WTC11 (cell line): ENCODE measurements around the gene ATG7. TPM values are rescaled to one million over a fixed set of nuclear protein-coding genes. Genes with fewer than 3 reads are reported as not detected.

ENCODE experiments used
- ATAC-seq: fragments of 200-7000 bp; cut with Tn5 transposase; 2 replicates; pipeline ENCODE4 v1.10.0; 2021; ENCODE audit warnings: mild to moderate bottlenecking, moderate library complexity
- CTCF ChIA-PET: fragments of 300-600 bp; sonication (Branson Sonifier 250); formaldehyde crosslinking; loops from one replicate; lab custom pipeline; 2021; ENCODE audit warnings: antibody characterized with exemption; lab: Charles Lee
- POLR2A ChIA-PET: fragments of 350-600 bp; sonication (Branson Sonifier 250); formaldehyde crosslinking; loops from one replicate; lab custom pipeline; 2021; ENCODE audit warnings: antibody characterized with exemption; lab: Charles Lee
- DNase-seq: peaks from one replicate; pipeline ENCODE4 v3.0.0; 2021; ENCODE audit warnings: low spot score
- H3K27ac Mint-ChIP-seq: 2 replicates; pipeline ENCODE4 v1.8.0; 2021; ENCODE audit warnings: mixed read lengths
- H3K27me3 Mint-ChIP-seq: 2 replicates; pipeline ENCODE4 v1.8.0; 2021; ENCODE audit warnings: low read depth, mild to moderate bottlenecking, moderate library complexity, mixed read lengths
- H3K36me3 Mint-ChIP-seq: 2 replicates; pipeline ENCODE4 v1.8.0; 2021; ENCODE audit warnings: mixed read lengths
- H3K4me1 Mint-ChIP-seq: 2 replicates; pipeline ENCODE4 v1.8.0; 2022; ENCODE audit warnings: mixed read lengths
- H3K4me3 Mint-ChIP-seq: 2 replicates; pipeline ENCODE4 v1.8.0; 2021; ENCODE audit warnings: mild to moderate bottlenecking, moderate library complexity, mixed read lengths
- H3K9me3 Mint-ChIP-seq: 2 replicates; pipeline ENCODE4 v1.8.0; 2021; ENCODE audit warnings: mixed read lengths
- AFF4 ChIP-seq: sonication (generic); formaldehyde crosslinking; IDR thresholded peaks from 2 replicates; pipeline ENCODE4 v1.8.1; 2023; ENCODE audit warnings: mild to moderate bottlenecking, missing genetic modification reagents, borderline replicate concordance
- ATF3 ChIP-seq: sonication (generic); formaldehyde crosslinking; conservative IDR thresholded peaks from 2 replicates; pipeline ENCODE4 v1.8.1; 2022; ENCODE audit warnings: mild to moderate bottlenecking, missing genetic modification reagents
- CDX4 ChIP-seq: fragments of 250-450 bp; sonication (Bioruptor Pico); IDR thresholded peaks from 2 replicates; pipeline ENCODE4 v1.9.0; 2021; ENCODE audit warnings: moderate library complexity, mild to moderate bottlenecking, inconsistent platforms, borderline replicate concordance
- E2F1 ChIP-seq: sonication (generic); formaldehyde crosslinking; IDR thresholded peaks from 2 replicates; pipeline ENCODE4 v1.8.0; 2022; ENCODE audit warnings: mild to moderate bottlenecking, missing genetic modification reagents
- E2F4 ChIP-seq: sonication (generic); formaldehyde crosslinking; IDR thresholded peaks from 2 replicates; pipeline ENCODE4 v1.8.1; 2022; ENCODE audit warnings: low read depth, mild to moderate bottlenecking, moderate library complexity, missing genetic modification reagents, borderline replicate concordance
- ESRRA ChIP-seq: sonication (generic); formaldehyde crosslinking; IDR thresholded peaks from 2 replicates; pipeline ENCODE4 v1.8.1; 2022; ENCODE audit warnings: mild to moderate bottlenecking, missing genetic modification reagents, borderline replicate concordance
- ETV6 ChIP-seq: sonication (generic); formaldehyde crosslinking; IDR thresholded peaks from 2 replicates; pipeline ENCODE4 v1.8.1; 2022; ENCODE audit warnings: mild to moderate bottlenecking, missing genetic modification reagents
- HMGA2 ChIP-seq: fragments of 250-450 bp; sonication (Bioruptor Pico); IDR thresholded peaks from 2 replicates; pipeline ENCODE4 v1.4.0; 2021; ENCODE audit warnings: mild to moderate bottlenecking, moderate library complexity
- HMGXB4 ChIP-seq: sonication (generic); formaldehyde crosslinking; IDR thresholded peaks from 2 replicates; pipeline ENCODE4 v1.8.1; 2023; ENCODE audit warnings: mild to moderate bottlenecking, moderate library complexity, missing genetic modification reagents
- NFE2L1 ChIP-seq: sonication (generic); formaldehyde crosslinking; IDR thresholded peaks from 2 replicates; pipeline ENCODE4 v1.8.1; 2023; ENCODE audit warnings: missing genetic modification reagents
- NR2C2 ChIP-seq: sonication (generic); formaldehyde crosslinking; IDR thresholded peaks from 2 replicates; pipeline ENCODE4 v1.8.0; 2022; ENCODE audit warnings: mild to moderate bottlenecking, missing genetic modification reagents
- OVOL2 ChIP-seq: fragments of 250-450 bp; sonication (Bioruptor Pico); IDR thresholded peaks from 2 replicates; pipeline ENCODE4 v1.9.0; 2021; ENCODE audit warnings: mild to moderate bottlenecking, borderline replicate concordance
- PRRX2 ChIP-seq: fragments of 250-450 bp; sonication (Bioruptor Pico); IDR thresholded peaks from 2 replicates; pipeline ENCODE4 v1.8.0; 2021; ENCODE audit warnings: mild to moderate bottlenecking
- TEAD4 ChIP-seq: sonication (generic); formaldehyde crosslinking; IDR thresholded peaks from 2 replicates; pipeline ENCODE4 v1.8.0; 2022; ENCODE audit warnings: mild to moderate bottlenecking, missing genetic modification reagents
- TP53 ChIP-seq: sonication (generic); formaldehyde crosslinking; IDR thresholded peaks from 2 replicates; pipeline ENCODE4 v1.8.1; 2023; ENCODE audit warnings: mild to moderate bottlenecking, missing genetic modification reagents
- ZNF138 ChIP-seq: sonication (generic); formaldehyde crosslinking; conservative IDR thresholded peaks from 2 replicates; pipeline ENCODE4 v1.8.1; 2022; ENCODE audit warnings: mild to moderate bottlenecking, moderate library complexity, missing genetic modification reagents
- ZNF219 ChIP-seq: sonication (generic); formaldehyde crosslinking; IDR thresholded peaks from 2 replicates; pipeline ENCODE4 v1.8.0; 2023; ENCODE audit warnings: missing genetic modification reagents, mild to moderate bottlenecking, borderline replicate concordance
- ZNF232 ChIP-seq: sonication (generic); formaldehyde crosslinking; IDR thresholded peaks from 2 replicates; pipeline ENCODE4 v1.8.0; 2022; ENCODE audit warnings: mild to moderate bottlenecking, missing genetic modification reagents
- ZNF263 ChIP-seq: sonication (generic); formaldehyde crosslinking; IDR thresholded peaks from 2 replicates; pipeline ENCODE4 v1.8.1; 2022; ENCODE audit warnings: low read depth, mild to moderate bottlenecking, moderate library complexity, missing genetic modification reagents
- ZNF416 ChIP-seq: fragments of 250-450 bp; sonication (Bioruptor Pico); IDR thresholded peaks from 2 replicates; pipeline ENCODE4 v1.9.0; 2021; ENCODE audit warnings: mild to moderate bottlenecking, inconsistent platforms
- ZNF512 ChIP-seq: sonication (generic); formaldehyde crosslinking; IDR thresholded peaks from 2 replicates; pipeline ENCODE4 v1.8.1; 2022; ENCODE audit warnings: missing genetic modification reagents, borderline replicate concordance
- total RNA-seq: library from RNA; stranded (reverse); gene quantifications from 3 replicates; pipeline ENCODE4 v1.2.3, GENCODE V29; 2021

Gene ATG7
- total RNA-seq, 1 experiment from 2014 or later: 17.5 TPM

- H3K27ac Mint-ChIP-seq: no peak overlapping the region
- no peak overlapping the region for H3K4me3 Mint-ChIP-seq
- TF ChIP-seq E2F4 (CRISPR knock-in tag): no peak
- TF ChIP-seq ZNF232 (CRISPR knock-in tag): no peak
- no peak for TF ChIP-seq AFF4 (CRISPR knock-in tag)
- no peak for TF ChIP-seq ETV6 (CRISPR knock-in tag)
- no peak for TF ChIP-seq ZNF416 (CRISPR knock-in tag)
- no peak for TF ChIP-seq OVOL2 (CRISPR knock-in tag)
- no peak for TF ChIP-seq ZNF219
- no peak for TF ChIP-seq HMGXB4 (CRISPR knock-in tag)
- no peak for TF ChIP-seq NFE2L1 (CRISPR knock-in tag)
- no peak for TF ChIP-seq ESRRA (CRISPR knock-in tag)
- no peak for TF ChIP-seq NR2C2 (CRISPR knock-in tag)
These were observed 278.8 kb downstream of the ATG7 start for GRCh38 chr3:11551036-11551435.

GRCh38 chr3:11552289-11553264 is 280.4 kb downstream of the ATG7 start:
- DNase-seq: no peak
- 0 out of 2 replicates have a peak overlapping the region, but pooled peaks have one; percentile 80 for H3K27ac Mint-ChIP-seq
- no peaks in the 10 kb centered on the region; the same call in 1 of the 2 replicates for H3K9me3 Mint-ChIP-seq
- ATAC-seq: no peak
- H3K36me3 Mint-ChIP-seq: peaks cover 8% of the 10 kb centered on the region; the same call in 1 of the 2 replicates
- TF ChIP-seq E2F1 (CRISPR knock-in tag) (no peak), TP53 (CRISPR knock-in tag) (no peak), ATF3 (CRISPR knock-in tag) (no peak), ZNF512 (CRISPR knock-in tag) (no peak), ZNF138 (CRISPR knock-in tag) (no peak), NFE2L1 (CRISPR knock-in tag) (no peak), CDX4 (CRISPR knock-in tag) (no peak), HMGA2 (CRISPR knock-in tag) (no peak), ZNF263 (CRISPR knock-in tag) (no peak), PRRX2 (CRISPR knock-in tag) (no peak), TEAD4 (CRISPR knock-in tag) (no peak)
- no peaks in the 10 kb centered on the region; the same call in 1 of the 2 replicates for H3K4me1 Mint-ChIP-seq
- no peaks in the 10 kb centered on the region; the same call in 1 of the 2 replicates for H3K27me3 Mint-ChIP-seq
- H3K4me3 Mint-ChIP-seq: no peak overlapping the region
- CTCF ChIA-PET: interaction anchor here (1.7 kb wide), 1 partner anchor 14 kb away, joined by 7 read pairs; no protein-coding TSS in a partner anchor
- POLR2A ChIA-PET: interaction anchor here (0.5 kb wide), 1 partner anchor 1856 kb away, joined by 5 read pairs; no protein-coding TSS in a partner anchor

More at GRCh38 chr3:11551036-11551435, 278.8 kb downstream of the ATG7 start:
- POLR2A ChIA-PET: interaction anchor here (0.7 kb wide), 1 partner anchor 33 kb away, joined by 3 read pairs; no protein-coding TSS in a partner anchor
- Mint-ChIP-seq H3K9me3 (no peaks in the 10 kb centered on the region; the same call in 1 of the 2 replicates), H3K27me3 (no peaks in the 10 kb centered on the region; the same call in 1 of the 2 replicates), H3K4me1 (no peaks in the 10 kb centered on the region), H3K36me3 (peaks cover 4% of the 10 kb centered on the region; the same call in 1 of the 2 replicates)
- ATAC-seq (no peak), DNase-seq (no peak)
- CTCF ChIA-PET: no interaction called here
